Stimulated activated naive CD8-positive, alpha-beta T cell treated with anti-CD3 and anti-CD28 coated beads, Interleukin-15, Interleukin-2, amounts not matched to agents 100 U/mL and 50 U/mL, for 24 hours (primary cell): Measurements from ENCODE around the gene MYD88.
A peak's percentile ranks its signal among the peaks of the same experiment; 100 is the strongest.
"Not testable (repeated sequence)": the region's sequence is repeated elsewhere in the genome, so short reads cannot be mapped to it uniquely, and the experiment has no call there.

Source experiments
- ATAC-seq: fragments of 150-1000 bp; cut with Tn5 transposase; one replicate; pipeline ENCODE4 v1.10.0; 2021
- DNase-seq: peaks from one replicate; pipeline ENCODE4 v3.0.0; 2021

The MYD88 gene

DNA sequence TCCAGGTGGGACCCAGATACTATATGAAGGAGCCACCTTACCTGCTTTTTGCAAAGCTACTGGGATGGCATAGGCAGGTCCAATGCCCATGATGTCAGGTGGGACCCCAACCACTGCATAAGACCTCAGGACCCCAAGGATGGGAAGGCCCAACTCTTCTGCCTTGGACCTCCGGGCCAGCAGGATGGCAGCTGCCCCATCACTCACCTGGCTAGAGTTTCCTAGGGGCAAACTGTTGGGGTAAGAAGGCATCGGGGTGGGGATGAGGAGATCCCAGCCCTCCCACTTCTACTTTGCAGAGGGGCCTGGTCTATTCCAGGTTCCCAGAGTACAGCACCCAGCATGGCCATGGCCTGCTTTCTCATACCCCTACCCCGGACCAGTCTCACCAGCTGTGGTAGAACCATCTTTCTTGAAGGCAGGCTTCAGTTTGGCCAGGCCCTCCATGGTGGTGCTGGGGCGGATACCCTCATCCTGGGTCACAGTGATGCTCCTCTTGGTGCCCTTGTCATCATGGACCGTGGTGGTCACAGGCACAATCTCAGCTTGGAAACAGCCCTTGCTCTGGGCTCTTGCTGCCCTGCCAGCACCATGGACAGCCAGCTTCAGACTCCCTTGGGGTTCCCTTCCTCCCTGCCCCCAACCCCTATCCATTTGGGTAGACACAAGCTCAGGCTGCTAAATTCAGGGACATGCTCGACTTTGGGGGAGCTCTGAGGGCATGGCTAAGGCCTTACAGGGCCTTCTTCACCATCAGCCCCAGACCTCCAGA, 12.2 kb upstream of the MYD88 start:
- ATAC-seq (no peak), DNase-seq (no peak)

DNA sequence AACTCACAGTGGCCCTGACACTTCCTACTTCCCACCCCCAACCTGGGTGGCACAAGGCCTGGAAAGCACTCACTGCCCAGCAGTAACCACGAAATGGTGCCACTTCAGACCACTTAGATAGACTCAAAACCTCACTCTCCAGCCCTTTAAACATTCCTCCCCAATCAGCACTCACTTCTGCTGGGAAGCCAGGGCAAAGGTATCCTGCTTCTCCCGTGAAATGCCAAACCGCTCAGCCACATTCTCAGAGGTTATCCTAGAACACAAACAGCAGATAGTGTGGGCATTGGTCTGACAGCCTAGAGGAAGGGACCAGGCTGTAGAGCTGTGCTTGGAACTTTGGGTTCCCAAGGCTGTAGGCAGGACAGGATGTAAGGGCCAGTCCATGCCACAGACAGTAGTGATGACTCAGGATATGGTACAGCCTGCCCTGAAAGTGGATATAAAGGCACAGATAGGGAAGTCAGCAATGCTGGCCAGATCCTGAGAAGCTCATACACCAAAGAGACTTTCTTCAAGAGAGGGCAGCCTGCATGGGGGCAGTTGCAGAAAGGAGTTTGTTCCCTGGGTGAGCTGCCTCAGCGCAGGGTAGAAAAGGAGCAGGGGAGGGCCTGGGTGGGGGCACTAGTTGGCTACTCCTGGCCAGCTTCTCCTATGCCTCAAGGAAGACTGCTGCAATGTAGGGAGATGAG, 10.7 kb upstream of the MYD88 start:
- DNase-seq, result no peak
- ATAC-seq, result no peak

DNA sequence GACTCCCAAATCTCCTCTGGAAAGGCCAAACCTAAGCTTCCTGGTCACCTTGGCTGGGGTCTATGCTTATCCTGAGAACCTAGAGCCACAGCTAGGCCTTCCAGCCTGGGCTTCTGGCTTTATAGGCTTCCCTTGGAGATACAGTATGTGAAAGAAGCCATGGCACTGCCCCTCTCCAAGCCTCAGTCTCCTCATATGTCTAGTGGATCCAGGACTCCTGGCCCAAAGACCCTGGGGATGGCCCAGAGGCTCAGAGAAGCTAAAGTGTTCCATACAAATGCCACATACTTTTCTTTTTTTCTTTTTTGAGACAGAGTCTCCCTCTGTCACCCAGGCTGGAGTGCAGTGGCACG, 10.2 kb upstream of the MYD88 start:
- DNase-seq (no peak), ATAC-seq (no peak)

DNA sequence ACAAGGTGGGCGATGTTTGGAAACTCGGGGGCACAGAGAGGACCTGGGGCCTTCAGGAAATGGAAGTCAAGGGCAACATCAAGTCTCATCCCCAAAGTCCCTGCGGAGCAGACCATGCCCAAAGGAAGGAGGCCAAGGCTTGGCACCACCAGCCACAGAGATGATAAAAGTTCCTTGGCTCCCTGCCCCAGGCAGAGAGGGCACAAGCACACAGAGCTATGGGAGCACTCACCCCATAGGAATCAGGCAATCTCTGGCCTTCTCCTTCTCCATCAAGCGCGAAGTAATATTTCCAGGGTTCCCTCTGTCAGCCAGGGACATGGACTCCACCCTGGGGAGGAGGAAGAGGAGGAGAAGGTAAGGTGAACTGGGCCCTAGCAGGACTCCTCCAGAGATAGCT, 9.4 kb upstream of the MYD88 start:
- DNase-seq, result peak; percentile 1
- no peak for ATAC-seq

DNA sequence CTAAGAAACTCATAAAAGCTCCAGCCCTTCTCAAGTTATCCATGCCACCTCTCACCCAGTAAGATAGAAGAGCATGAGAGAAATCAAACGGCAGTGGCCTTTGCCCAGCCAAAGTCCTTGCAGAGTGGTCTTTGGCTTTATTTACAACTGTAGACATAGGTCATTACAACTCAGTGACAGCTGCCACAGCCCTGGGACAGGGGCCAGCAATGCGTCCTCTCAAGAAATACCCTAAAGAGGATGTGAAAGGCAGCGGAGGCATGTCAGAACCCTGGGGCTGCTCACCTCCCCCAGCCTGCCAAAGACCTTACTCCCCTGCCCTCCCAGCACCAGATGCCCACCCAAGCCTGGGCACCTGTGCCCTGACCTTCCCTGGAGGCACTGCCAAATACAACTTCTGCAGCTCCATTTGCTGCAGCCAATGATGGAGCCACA, 7.8 kb upstream of the MYD88 start:
- DNase-seq (no peak), ATAC-seq (no peak)

GRCh38 chr3:38131621-38132369, 6.7 kb upstream of the MYD88 start:
- DNase-seq, result peak; percentile 49
- no peak for ATAC-seq

DNA sequence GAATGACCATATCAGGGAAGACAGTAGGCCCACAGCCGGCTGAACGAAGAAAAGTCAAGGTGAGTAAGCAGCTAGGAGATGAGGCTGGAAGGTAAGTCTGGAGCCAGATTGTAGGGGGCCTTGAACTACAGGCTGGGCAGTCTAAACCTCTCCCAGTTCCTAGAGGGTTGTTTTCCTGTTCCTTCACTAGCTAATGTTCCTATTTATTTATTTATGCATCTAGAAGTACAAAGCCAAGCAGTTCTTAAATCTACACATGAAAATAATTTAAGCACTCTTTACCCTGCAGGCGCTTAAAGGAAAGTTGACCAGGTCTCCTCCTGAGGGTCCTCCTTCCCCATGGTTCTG, 5.3 kb upstream of the MYD88 start:
- no peak for ATAC-seq
- no peak for DNase-seq

DNA sequence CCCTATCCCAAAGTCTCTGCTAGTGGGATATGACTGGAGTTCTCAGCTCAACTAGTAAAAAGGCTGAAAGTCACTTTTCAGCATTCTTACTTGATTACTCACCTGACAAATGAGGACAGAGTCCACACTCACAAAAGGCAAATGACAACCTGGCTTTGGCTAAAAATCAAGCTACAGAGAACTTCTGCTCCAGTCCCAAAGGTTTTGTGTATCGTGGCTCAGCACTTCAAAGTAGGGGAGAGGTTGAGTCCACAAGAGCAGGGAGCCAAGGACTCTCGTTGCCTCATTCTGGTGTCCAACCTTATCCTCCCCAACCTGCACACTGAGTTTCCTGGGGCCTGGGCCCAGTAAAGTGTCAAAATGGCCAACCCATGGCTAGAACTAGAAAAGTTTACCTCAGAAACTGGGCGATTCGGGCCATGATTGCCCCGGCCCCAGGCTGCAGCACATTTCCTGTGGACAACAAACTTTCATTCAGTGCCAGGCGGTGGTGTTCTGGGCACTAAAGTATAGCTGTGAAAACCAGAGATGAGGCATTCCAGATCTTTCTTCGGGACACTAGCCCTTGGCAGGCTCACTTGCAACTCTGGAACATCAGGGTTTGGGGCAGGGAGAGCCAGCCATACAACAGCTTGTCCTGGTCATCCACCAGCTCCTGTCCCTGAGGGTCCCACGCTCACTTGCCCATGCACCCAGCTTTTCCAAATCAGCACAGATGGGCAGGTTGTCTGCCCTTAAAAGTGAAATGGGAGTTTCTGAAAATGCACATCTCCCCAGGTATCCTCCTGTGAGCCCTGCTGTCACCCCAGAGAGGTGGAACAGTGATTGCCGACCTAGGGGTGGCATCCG, 4.7 kb upstream of the MYD88 start:
- no peak for ATAC-seq
- no peak for DNase-seq

GRCh38 chr3:38134517-38135143, 3.8 kb upstream of the MYD88 start:
- DNase-seq, ATAC-seq: not testable (repeated sequence)

DNA sequence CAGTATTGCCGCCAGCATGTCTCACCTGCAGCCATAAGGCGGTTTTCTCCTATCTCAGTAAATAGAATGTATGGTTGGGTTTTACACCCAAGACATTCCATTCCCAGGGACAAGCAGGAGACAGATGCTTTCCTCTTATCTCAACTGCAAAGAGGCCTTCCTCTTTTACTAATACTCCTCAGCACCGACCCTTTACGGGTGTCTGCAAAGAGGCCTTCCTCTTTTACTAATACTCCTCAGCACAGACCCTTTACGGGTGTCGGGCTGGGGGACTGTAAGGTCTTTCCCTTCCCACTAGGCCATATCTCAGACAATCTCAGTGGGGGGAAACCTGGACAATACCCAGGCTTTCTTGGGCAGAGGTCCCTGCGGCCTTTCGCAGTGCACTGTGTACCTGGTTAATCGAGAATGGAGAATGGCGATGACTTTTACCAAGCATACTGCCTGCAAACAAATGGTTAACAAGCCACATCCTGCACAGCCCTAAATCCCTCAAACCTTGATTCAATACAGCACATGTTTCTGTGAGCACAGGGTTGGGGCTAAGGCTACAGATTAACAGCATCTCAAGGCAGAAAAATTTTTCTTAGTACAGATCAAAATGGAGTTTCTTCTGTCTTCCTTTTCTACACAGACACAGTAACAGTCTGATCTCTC, 2.7 kb upstream of the MYD88 start:
- DNase-seq, ATAC-seq: not testable (repeated sequence)

GRCh38 chr3:38136393-38136776, 2.1 kb upstream of the MYD88 start:
- ATAC-seq, result no peak
- DNase-seq, result peak; percentile 50

DNA sequence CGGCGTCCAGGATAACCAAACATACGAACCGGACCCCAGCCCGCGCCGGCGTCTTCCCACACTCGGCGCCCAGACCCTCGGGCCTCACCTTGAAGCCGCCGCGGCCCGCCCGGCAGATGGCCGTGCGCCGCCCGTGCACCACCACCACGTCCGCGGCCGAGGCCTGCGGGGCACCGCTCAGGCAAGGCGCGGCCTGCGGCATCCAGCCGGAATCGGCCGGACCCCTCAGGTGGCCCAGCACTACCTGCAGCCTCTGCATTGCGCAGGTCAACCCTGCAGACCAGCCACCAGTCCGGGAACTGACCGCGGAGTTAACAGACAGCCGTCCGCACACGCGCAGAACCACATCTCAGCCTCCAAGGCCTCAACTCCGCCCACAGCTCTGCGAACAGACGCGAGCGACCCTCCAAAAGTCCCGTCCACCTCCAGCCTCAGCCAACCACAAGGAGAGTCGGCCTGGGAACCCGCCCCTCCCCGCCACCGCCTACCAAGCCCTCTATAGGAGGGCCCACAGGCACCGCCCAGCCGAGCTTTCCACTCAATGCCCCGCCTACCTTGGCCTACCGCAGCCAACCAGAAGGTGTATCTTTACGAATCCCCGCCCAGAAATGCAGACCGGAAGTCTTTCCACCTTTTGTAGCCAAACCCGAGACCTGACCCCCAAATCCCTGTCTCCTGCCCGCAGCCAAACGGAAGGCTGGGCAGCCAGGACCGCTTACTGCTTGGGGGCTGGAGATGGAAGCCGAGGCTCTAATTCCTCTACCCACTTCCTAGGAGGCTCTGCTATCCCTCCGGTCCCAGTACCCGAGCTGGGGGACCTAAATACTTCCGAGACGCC, 1.5 kb upstream of the MYD88 start, which contains the start of gene ACAA1:
ACAA1 (minus strand) TSS at position 351 of the 838 bp plus-strand sequence; CDS start at position 259, 92 bp downstream.
- ATAC-seq, result peak; percentile 94
- peak; percentile 98 for DNase-seq

GRCh38 chr3:38137615-38138348, 679 bp upstream of the MYD88 start:
- DNase-seq (peak; percentile 42), ATAC-seq (no peak)

DNA sequence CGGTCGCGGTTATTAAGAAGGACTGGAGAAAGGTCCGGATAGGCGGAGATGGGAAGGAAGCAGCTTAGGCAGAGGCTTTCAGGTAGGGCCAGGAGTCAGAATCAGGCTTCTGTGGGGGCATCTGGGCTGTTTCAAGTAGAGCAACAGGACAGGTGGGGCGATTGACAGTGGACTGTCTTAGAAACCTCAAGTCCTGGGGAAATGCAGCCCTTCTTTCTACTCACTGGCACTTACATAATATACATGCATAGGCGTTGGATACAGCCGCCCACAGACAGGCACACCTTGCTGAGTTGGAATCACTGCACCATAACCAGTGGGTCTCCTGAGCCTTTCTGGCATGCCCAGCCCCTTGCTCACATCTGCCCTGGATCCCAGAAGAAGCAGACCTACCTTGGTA, 730 bp downstream of the MYD88 start:
- ATAC-seq, result no peak
- DNase-seq, result no peak

- ATAC-seq (no peak), DNase-seq (no peak)
Measured at GRCh38 chr3:38139652-38140051, 1.2 kb downstream of the MYD88 start.

GRCh38 chr3:38140326-38141172, 2.1 kb downstream of the MYD88 start:
- ATAC-seq, result no peak
- DNase-seq, result no peak

DNA sequence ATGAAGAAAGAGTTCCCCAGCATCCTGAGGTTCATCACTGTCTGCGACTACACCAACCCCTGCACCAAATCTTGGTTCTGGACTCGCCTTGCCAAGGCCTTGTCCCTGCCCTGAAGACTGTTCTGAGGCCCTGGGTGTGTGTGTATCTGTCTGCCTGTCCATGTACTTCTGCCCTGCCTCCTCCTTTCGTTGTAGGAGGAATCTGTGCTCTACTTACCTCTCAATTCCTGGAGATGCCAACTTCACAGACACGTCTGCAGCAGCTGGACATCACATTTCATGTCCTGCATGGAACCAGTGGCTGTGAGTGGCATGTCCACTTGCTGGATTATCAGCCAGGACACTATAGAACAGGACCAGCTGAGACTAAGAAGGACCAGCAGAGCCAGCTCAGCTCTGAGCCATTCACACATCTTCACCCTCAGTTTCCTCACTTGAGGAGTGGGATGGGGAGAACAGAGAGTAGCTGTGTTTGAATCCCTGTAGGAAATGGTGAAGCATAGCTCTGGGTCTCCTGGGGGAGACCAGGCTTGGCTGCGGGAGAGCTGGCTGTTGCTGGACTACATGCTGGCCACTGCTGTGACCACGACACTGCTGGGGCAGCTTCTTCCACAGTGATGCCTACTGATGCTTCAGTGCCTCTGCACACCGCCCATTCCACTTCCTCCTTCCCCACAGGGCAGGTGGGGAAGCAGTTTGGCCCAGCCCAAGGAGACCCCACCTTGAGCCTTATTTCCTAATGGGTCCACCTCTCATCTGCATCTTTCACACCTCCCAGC, 2.9 kb downstream of the MYD88 start:
- DNase-seq (no peak), ATAC-seq (no peak)

GRCh38 chr3:38141952-38142273, 3.5 kb downstream of the MYD88 start:
- no peak for DNase-seq
- no peak for ATAC-seq
